Left ventricle myocardium inferior (tissue), 1 donor: ENCODE measurements around the gene NSL1. TPM values are rescaled to one million over a fixed set of nuclear protein-coding genes. Genes with fewer than 3 reads are reported as not detected.

Source experiments
- DNase-seq: peaks from one replicate; pipeline ENCODE4 v3.0.0-alpha.2; 2020
- H3K27ac ChIP-seq: fragments of 200-600 bp; replicated peaks from 2 replicates; pipeline ENCODE4 v1.8.0; 2021
- H3K27me3 ChIP-seq: fragments of 200-600 bp; 2 replicates; pipeline ENCODE4 v1.8.0; 2021; ENCODE audit warnings: low read depth
- H3K36me3 ChIP-seq: fragments of 200-600 bp; 2 replicates; pipeline ENCODE4 v1.8.0; 2021
- H3K4me1 ChIP-seq: fragments of 200-600 bp; 2 replicates; pipeline ENCODE4 v1.8.0; 2021
- H3K4me3 ChIP-seq: fragments of 200-600 bp; 2 replicates; pipeline ENCODE4 v1.8.0; 2021; ENCODE audit warnings: mild to moderate bottlenecking, moderate library complexity
- H3K9me3 ChIP-seq: fragments of 200-600 bp; replicated peaks from 2 replicates; pipeline ENCODE4 v1.8.0; 2021
- CTCF ChIP-seq: fragments of 200-600 bp; IDR thresholded peaks from 2 replicates; pipeline ENCODE4 v1.8.0; 2021; ENCODE audit warnings: antibody characterized with exemption, mild to moderate bottlenecking, borderline replicate concordance
- intact Hi-C: fragments of 100-400 bp; cut with micrococcal nuclease; formaldehyde crosslinking; loops from one replicate; pipeline ENCODE4 v1.11.0; 2022
- total RNA-seq: library from RNA; stranded (reverse); fragmentation: NEBNext Ultra II Directional; extraction: Animal tissue kit (Norgen Biotek cat#: 25700); gene quantifications from one replicate; pipeline ENCODE4 v1.2.1, GENCODE V29; 2021
- donor health status: DM: no; HTN: yes; CAD: no; lungs with severe emphysema.

NSL1 gene
- total RNA-seq, 1 donor from 2014 or later: 29.0 TPM

GRCh38 chr1:212819726-212820125 lies 28.1 kb upstream of the NSL1 start:
- Histone ChIP-seq H3K4me3 (no peak overlapping the region), H3K36me3 (no peaks in the 10 kb centered on the region), H3K9me3 (no peaks in the 10 kb centered on the region), H3K27ac (no peak overlapping the region), H3K27me3 (no peaks in the 10 kb centered on the region), H3K4me1 (no peaks in the 10 kb centered on the region)
- TF ChIP-seq CTCF: no peak
- intact Hi-C loops: loop anchor here (5.0 kb wide), 1 partner anchor 178 kb away; no protein-coding TSS in a partner anchor
- DNase-seq: no peak

- no peak for DNase-seq
- no peak for TF ChIP-seq CTCF
- H3K36me3 ChIP-seq: peaks cover 19% of the 10 kb centered on the region
- H3K4me1 ChIP-seq: no peaks in the 10 kb centered on the region
- intact Hi-C loops: loop anchor here (5.0 kb wide), 1 partner anchor 181 kb away; no protein-coding TSS in a partner anchor
- no peaks in the 10 kb centered on the region for H3K27me3 ChIP-seq
- no peak overlapping the region for H3K4me3 ChIP-seq
- H3K27ac ChIP-seq: no peak overlapping the region
- H3K9me3 ChIP-seq: no peaks in the 10 kb centered on the region
These were observed 25.1 kb upstream of the NSL1 start for GRCh38 chr1:212816567-212817278.

- DNase-seq: no peak
- Histone ChIP-seq H3K4me3 (no peak overlapping the region), H3K4me1 (no peaks in the 10 kb centered on the region), H3K27me3 (no peaks in the 10 kb centered on the region), H3K27ac (no peak overlapping the region), H3K9me3 (no peaks in the 10 kb centered on the region), H3K36me3 (peaks cover 26% of the 10 kb centered on the region)
- peak; percentile 53 for TF ChIP-seq CTCF
- intact Hi-C loops: loop anchor here (5.0 kb wide), 1 partner anchor 183 kb away; no protein-coding TSS in a partner anchor
These were observed 23.2 kb upstream of the NSL1 start for GRCh38 chr1:212814537-212815334.

GRCh38 chr1:212805767-212806166 lies 14.2 kb upstream of the NSL1 start:
- Histone ChIP-seq H3K9me3 (no peaks in the 10 kb centered on the region), H3K4me3 (no peak overlapping the region), H3K4me1 (no peaks in the 10 kb centered on the region), H3K36me3 (peaks cover 77% of the 10 kb centered on the region), H3K27me3 (no peaks in the 10 kb centered on the region), H3K27ac (no peak overlapping the region)
- TF ChIP-seq CTCF: no peak
- DNase-seq: no peak
- intact Hi-C loops: no loop called here

GRCh38 chr1:212797681-212798080 lies 6.1 kb upstream of the NSL1 start:
- Histone ChIP-seq H3K4me1 (peaks cover 16% of the 10 kb centered on the region), H3K27me3 (no peaks in the 10 kb centered on the region), H3K36me3 (peaks cover 51% of the 10 kb centered on the region), H3K9me3 (no peaks in the 10 kb centered on the region), H3K4me3 (no peak overlapping the region), H3K27ac (no peak overlapping the region)
- no peak for DNase-seq
- no peak for TF ChIP-seq CTCF
- intact Hi-C loops: no loop called here
